HG03354 (cell line): ENCODE data around the gene PIKFYVE.
A peak's percentile ranks its signal among the peaks of the same experiment; 100 is the strongest.
"Not testable (repeated sequence)": the region's sequence is repeated elsewhere in the genome, so short reads cannot be mapped to it uniquely, and the experiment has no call there.

Source experiments
- ATAC-seq: cut with Tn5 transposase; IDR thresholded peaks from one replicate; pipeline ENCODE4 v1.9.1; 2021; ENCODE audit warnings: mild to moderate bottlenecking; ENCODE audit not compliant: unreplicated experiment, poor library complexity, severe bottlenecking

The PIKFYVE gene

GRCh38 chr2:208254871-208255556, 11.0 kb upstream of the PIKFYVE start, which contains the start of gene IDH1:
IDH1 (minus strand) TSS chr2:208255071; CDS start chr2:208251551, 3,520 bp downstream.
- peak; percentile 75 for ATAC-seq

- peak; percentile 13 for ATAC-seq
These were observed 10.4 kb upstream of the PIKFYVE start for GRCh38 chr2:208255557-208256106.

- no peak for ATAC-seq
These were observed 9.8 kb upstream of the PIKFYVE start for GRCh38 chr2:208256192-208256782.

- not testable (repeated sequence) for ATAC-seq
These were observed 8.9 kb upstream of the PIKFYVE start for GRCh38 chr2:208256849-208257813.

- ATAC-seq = peak; percentile 52
These were observed 669 bp upstream of the PIKFYVE start for GRCh38 chr2:208265371-208265800.

- ATAC-seq = peak; percentile 20
These were observed 468 bp downstream of the PIKFYVE start for GRCh38 chr2:208266553-208266893.

- no peak for ATAC-seq
These were observed 881 bp downstream of the PIKFYVE start for GRCh38 chr2:208266936-208267335.

GRCh38 chr2:208267526-208267925, 1.5 kb downstream of the PIKFYVE start:
- not testable (repeated sequence) for ATAC-seq

- ATAC-seq = no peak
These were observed 2.3 kb downstream of the PIKFYVE start for GRCh38 chr2:208268156-208268952.

- ATAC-seq = no peak
These were observed 3.0 kb downstream of the PIKFYVE start for GRCh38 chr2:208269091-208269490.

- ATAC-seq = no peak
These were observed 8.7 kb downstream of the PIKFYVE start for GRCh38 chr2:208274748-208275147.

- no peak for ATAC-seq
These were observed 12.5 kb downstream of the PIKFYVE start for GRCh38 chr2:208278549-208278948.

- no peak for ATAC-seq
These were observed 13.2 kb downstream of the PIKFYVE start for GRCh38 chr2:208279236-208279635.

- no peak for ATAC-seq
These were observed 14.2 kb downstream of the PIKFYVE start for GRCh38 chr2:208280234-208280633.

GRCh38 chr2:208280933-208281332, 14.9 kb downstream of the PIKFYVE start:
- no peak for ATAC-seq

GRCh38 chr2:208285853-208286252, 19.8 kb downstream of the PIKFYVE start:
- no peak for ATAC-seq

GRCh38 chr2:208294482-208295024, 28.5 kb downstream of the PIKFYVE start:
- ATAC-seq = peak; percentile 52

GRCh38 chr2:208295834-208296233, 29.8 kb downstream of the PIKFYVE start:
- ATAC-seq = no peak

GRCh38 chr2:208296610-208297009, 30.6 kb downstream of the PIKFYVE start:
- no peak for ATAC-seq
